ENCODE results near the gene IL9.

Gene IL9

GRCh38 chr5:135891791-135892190, 3.9 kb downstream of the IL9 start:
- no peak overlapping the region for H3K27ac ChIP-seq
- no peak; the same call in 1 of the 2 replicates for TF ChIP-seq CTCF (conservative IDR thresholded peaks at IDR 0.05)
- no peak for TF ChIP-seq ZFX (IDR thresholded peaks at IDR 0.05)

GRCh38 chr5:135891268-135891667, 4.4 kb downstream of the IL9 start:
- no peak overlapping the region for H3K27ac ChIP-seq
- no peak for TF ChIP-seq ZFX (IDR thresholded peaks at IDR 0.05)
- TF ChIP-seq CTCF (conservative IDR thresholded peaks at IDR 0.05): no peak

- no peak overlapping the region for H3K27ac ChIP-seq
- TF ChIP-seq ZFX (IDR thresholded peaks at IDR 0.05) (no peak), CTCF (conservative IDR thresholded peaks at IDR 0.05) (no peak)
Observed at GRCh38 chr5:135890867-135891266, 4.8 kb downstream of the IL9 start.

GRCh38 chr5:135890296-135890695, 5.3 kb downstream of the IL9 start:
- no peak overlapping the region for H3K27ac ChIP-seq
- TF ChIP-seq ZFX (IDR thresholded peaks at IDR 0.05) (no peak), CTCF (conservative IDR thresholded peaks at IDR 0.05) (no peak)

GRCh38 chr5:135887881-135888614, 7.6 kb downstream of the IL9 start:
- TF ChIP-seq ZFX (IDR thresholded peaks at IDR 0.05) (no peak), CTCF (conservative IDR thresholded peaks at IDR 0.05) (no peak)
- no peak overlapping the region for H3K27ac ChIP-seq

- TF ChIP-seq CTCF (conservative IDR thresholded peaks at IDR 0.05) (peak; percentile 92), ZFX (IDR thresholded peaks at IDR 0.05) (no peak)
- H3K27ac ChIP-seq: no peak overlapping the region
Observed at GRCh38 chr5:135887447-135887864, 8.2 kb downstream of the IL9 start.

- TF ChIP-seq ZFX (IDR thresholded peaks at IDR 0.05) (no peak), CTCF (conservative IDR thresholded peaks at IDR 0.05) (no peak)
Observed at GRCh38 chr5:135886136-135886535, 9.5 kb downstream of the IL9 start.

More at GRCh38 chr5:135886136-135886535, 9.5 kb downstream of the IL9 start:
- no peak overlapping the region for H3K27ac ChIP-seq

Data from C4-2B (cell line).